A549 (cell line): ENCODE measurements around the gene CPLX1. TPM values are rescaled to one million over a fixed set of nuclear protein-coding genes. Genes with fewer than 3 reads are reported as not detected.

Experiments
- ATAC-seq, 2 experiments: fragments of 200-7000 bp in 1 of 2; fragments of >200 bp in 1 of 2; cut with Nextera tagmentation in 1 of 2; cut with Tn5 transposase in 1 of 2; 3 replicates each; pipeline versions ENCODE4 v1.8.0 to v1.9.1; 2018 to 2020; ENCODE audit warnings: mild to moderate bottlenecking in 1 of 2, moderate library complexity in 1 of 2
- CTCF ChIA-PET: fragments of 300-600 bp; sonication (Branson Sonifier 250); formaldehyde crosslinking; extraction: SDS; loops from one replicate; lab custom pipeline; 2021; ENCODE audit warnings: antibody characterized with exemption, inconsistent platforms; lab: Yijun Ruan, JAX
- POLR2A ChIA-PET: fragments of 350-600 bp; formaldehyde crosslinking; extraction: SDS; loops from one replicate; lab custom pipeline; 2021; ENCODE audit warnings: antibody characterized with exemption, inconsistent platforms; lab: Yijun Ruan, JAX
- DNase-seq, 2 experiments: peaks; one replicate each; pipeline versions ENCODE4 v3.0.0 to v3.0.0-alpha.2; 2011 to 2016; ENCODE audit warnings: low read depth in 1 of 2, low spot score in 1 of 2
- FAIRE-seq: peaks from 2 replicates; lab custom pipeline; 2011; peaks lifted over from hg19 to GRCh38; lab: Jason Lieb, UNC
- H3K27ac ChIP-seq, 2 experiments: fragments of >200 bp; sonication (Bioruptor Twin); formaldehyde crosslinking; 3 replicates each; pipeline ENCODE4 v1.5.1; 2016 to 2017
- H3K4me1 ChIP-seq: fragments of >200 bp; sonication (Bioruptor Twin); formaldehyde crosslinking; 3 replicates; pipeline ENCODE4 v1.6.1; 2016
- H3K4me2 ChIP-seq: fragments of >200 bp; sonication (Bioruptor Twin); formaldehyde crosslinking; 3 replicates; pipeline ENCODE4 v1.6.1; 2016
- H3K4me3 ChIP-seq: fragments of >200 bp; sonication (Bioruptor Twin); formaldehyde crosslinking; 3 replicates; pipeline ENCODE4 v1.5.1; 2016
- H3K9me3 ChIP-seq: fragments of >200 bp; sonication (Bioruptor Twin); formaldehyde crosslinking; 3 replicates; pipeline ENCODE4 v1.6.1; 2016
- BCL3 ChIP-seq: fragments of >200 bp; sonication (Bioruptor Twin); formaldehyde crosslinking; IDR thresholded peaks from 3 replicates; pipeline ENCODE4 v1.6.1; 2016
- CBX8 ChIP-seq: fragments of 200-600 bp; sonication (generic); IDR thresholded peaks from 2 replicates; pipeline ENCODE4 v1.6.1; 2016
- CEBPB ChIP-seq, 2 experiments: fragments of >200 bp in 1 of 2; sonication (Bioruptor Twin) in 1 of 2; formaldehyde crosslinking in 1 of 2; IDR thresholded peaks; 2 replicates each; pipeline ENCODE4 v1.6.1; 2012 to 2016
- EHF ChIP-seq: fragments of 250-450 bp; sonication (Bioruptor Pico); IDR thresholded peaks from 2 replicates; pipeline ENCODE4 v1.5.0; 2020; ENCODE audit warnings: mild to moderate bottlenecking
- EHMT2 ChIP-seq: fragments of 200-600 bp; sonication (generic); IDR thresholded peaks from 2 replicates; pipeline ENCODE4 v1.6.1; 2016; ENCODE audit warnings: antibody characterized with exemption, low read depth, mild to moderate bottlenecking, moderate library complexity
- ELK1 ChIP-seq: fragments of 150-350 bp; IDR thresholded peaks from 2 replicates; pipeline ENCODE4 v1.6.1; 2014; ENCODE audit warnings: low read depth, mild to moderate bottlenecking, low read length
- ESRRA ChIP-seq: fragments of 150-350 bp; IDR thresholded peaks from 2 replicates; pipeline ENCODE4 v1.6.1; 2014; ENCODE audit warnings: mild to moderate bottlenecking, low read length, borderline replicate concordance
- FOSL2 ChIP-seq, 2 experiments: fragments of 450-650 bp in 1 of 2; fragments of >200 bp in 1 of 2; sonication (Bioruptor Twin) in 1 of 2; formaldehyde crosslinking; IDR thresholded peaks; 2 replicates each; pipeline versions ENCODE4 v1.5.0 to v1.6.1; 2016 to 2020; ENCODE audit warnings: mild to moderate bottlenecking in 1 of 2, moderate library complexity in 1 of 2
- HES2 ChIP-seq: fragments of >200 bp; sonication (Bioruptor Twin); formaldehyde crosslinking; IDR thresholded peaks from 2 replicates; pipeline ENCODE4 v1.6.1; 2016
- HMGXB4 ChIP-seq: fragments of 250-450 bp; sonication (Bioruptor Pico); IDR thresholded peaks from 2 replicates; pipeline ENCODE4 v1.5.0; 2021; ENCODE audit warnings: mild to moderate bottlenecking, moderate library complexity, borderline replicate concordance
- HOXB13 ChIP-seq: fragments of 250-450 bp; sonication (Bioruptor Pico); IDR thresholded peaks from 2 replicates; pipeline ENCODE4 v1.5.0; 2020; ENCODE audit warnings: low read depth, mild to moderate bottlenecking, moderate library complexity
- JUN ChIP-seq, 2 experiments: fragments of >200 bp; sonication (Bioruptor Twin); formaldehyde crosslinking; IDR thresholded peaks; 2 replicates in 1 of 2; 3 replicates in 1 of 2; pipeline ENCODE4 v1.6.1; 2016 to 2017
- JUNB ChIP-seq: fragments of >200 bp; sonication (Bioruptor Twin); formaldehyde crosslinking; IDR thresholded peaks from 2 replicates; pipeline ENCODE4 v1.6.1; 2016
- KDM5A ChIP-seq: fragments of 200-600 bp; sonication (generic); IDR thresholded peaks from 2 replicates; pipeline ENCODE4 v1.6.1; 2016; ENCODE audit warnings: antibody characterized with exemption, mild to moderate bottlenecking
- MAFK ChIP-seq: fragments of 450-650 bp; IDR thresholded peaks from 2 replicates; pipeline ENCODE4 v1.6.1; 2014; ENCODE audit not compliant: partially characterized antibody
- MAX ChIP-seq: IDR thresholded peaks from 2 replicates; pipeline ENCODE4 v1.6.1; 2012
- MAZ ChIP-seq: fragments of 150-350 bp; IDR thresholded peaks from 2 replicates; pipeline ENCODE4 v1.6.1; 2014; ENCODE audit warnings: antibody characterized with exemption, low read depth, low read length, borderline replicate concordance
- PBX3 ChIP-seq: IDR thresholded peaks from 2 replicates; pipeline ENCODE4 v1.6.1; 2012
- PHF8 ChIP-seq: fragments of 200-600 bp; sonication (generic); IDR thresholded peaks from 2 replicates; pipeline ENCODE4 v1.6.1; 2016; ENCODE audit warnings: low read depth, mild to moderate bottlenecking, antibody characterized with exemption, moderate library complexity, borderline replicate concordance
- POLR2A ChIP-seq: IDR thresholded peaks from 2 replicates; pipeline ENCODE4 v1.6.1; 2012; ENCODE audit warnings: mild to moderate bottlenecking, low read length
- RAD21 ChIP-seq, 2 experiments: fragments of >200 bp in 1 of 2; sonication (Bioruptor Twin) in 1 of 2; formaldehyde crosslinking in 1 of 2; IDR thresholded peaks in 1 of 2; conservative IDR thresholded peaks in 1 of 2; 2 replicates in 1 of 2; 3 replicates in 1 of 2; pipeline ENCODE4 v1.6.1; 2012 to 2018; ENCODE audit warnings: inconsistent platforms in 1 of 2
- RNF2 ChIP-seq: fragments of 200-600 bp; sonication (generic); IDR thresholded peaks from 2 replicates; pipeline ENCODE4 v1.6.1; 2016; ENCODE audit warnings: low read depth, mild to moderate bottlenecking, antibody characterized with exemption, moderate library complexity, borderline replicate concordance
- TFCP2L1 ChIP-seq: fragments of 250-450 bp; sonication (Bioruptor Pico); IDR thresholded peaks from 2 replicates; pipeline ENCODE4 v1.5.0; 2021; ENCODE audit warnings: mild to moderate bottlenecking
- ZC3H11A ChIP-seq: fragments of 450-650 bp; IDR thresholded peaks from 2 replicates; pipeline ENCODE4 v1.6.1; 2014; ENCODE audit warnings: antibody characterized with exemption, mild to moderate bottlenecking
- ZFP36 ChIP-seq: fragments of 450-650 bp; IDR thresholded peaks from 2 replicates; pipeline ENCODE4 v1.6.1; 2014; ENCODE audit warnings: borderline replicate concordance; ENCODE audit not compliant: partially characterized antibody
- ZNF302 ChIP-seq: fragments of 250-450 bp; sonication (Bioruptor Pico); IDR thresholded peaks from 2 replicates; pipeline ENCODE4 v1.9.0; 2021; ENCODE audit warnings: inconsistent platforms, mild to moderate bottlenecking, moderate library complexity
- WGBS: methylation state at CpG from one replicate; pipeline ENCODE4 v1.1.6; 2017; ENCODE audit errors: missing lambda C conversion rate; 5-methylcytosine and 5-hydroxymethylcytosine counted together
- polyA plus RNA-seq, 4 experiments: library from polyadenylated mRNA; depleted of rRNA in 3 of 4; stranded (reverse); fragments of >200 nt; fragmentation: RNase III in 1 of 4; extraction: RNeasy Plus Mini Kit Qiagen cat#74134 plus additional on column Dnase treatment in 1 of 4; gene quantifications; 2 replicates in 3 of 4; 3 replicates in 1 of 4; pipeline ENCODE4 v1.2.3, GENCODE V29; 2011 to 2017

Gene CPLX1
- polyA plus RNA-seq, 2 of the 4 experiments (the other 2 are of a cell fraction) = 0.19 to 0.57 TPM

- no peaks in the 10 kb centered on the region for H3K4me1 ChIP-seq
- FAIRE-seq (no peak), ATAC-seq (no peak), DNase-seq (no peak)
- CTCF ChIA-PET = interaction anchor here (0.6 to 1.0 kb wide), 3 partner anchors 11 to 524 kb away, joined by 3 to 6 read pairs (median 3); no protein-coding TSS in a partner anchor
- no peak overlapping the region for H3K27ac ChIP-seq
- H3K4me3 ChIP-seq = no peak overlapping the region
- 76% methylated on average over 3 of the region's 23 CpGs for WGBS
- TF ChIP-seq ZC3H11A (no peak), POLR2A (no peak), JUN (IDR thresholded peaks at IDR 0.05) (no peak), JUNB (no peak), CEBPB (IDR thresholded peaks at IDR 0.05) (no peak), ZNF302 (CRISPR knock-in tag) (no peak), TFCP2L1 (no peak), CBX8 (no peak), MAZ (no peak), RAD21 (conservative IDR thresholded peaks at IDR 0.05 in 1 of 2, IDR thresholded peaks at IDR 0.05 in 1 of 2) (no peak), RNF2 (no peak), HES2 (no peak), HOXB13 (no peak), ELK1 (no peak), KDM5A (no peak), HMGXB4 (no peak)
- no peaks in the 10 kb centered on the region for H3K9me3 ChIP-seq
- POLR2A ChIA-PET = no interaction called here
- H3K4me2 ChIP-seq = no peak overlapping the region
Observed at GRCh38 chr4:830601-831482, 4.9 kb upstream of the CPLX1 start.

GRCh38 chr4:829761-830600 lies 4.1 kb upstream of the CPLX1 start:
- TF ChIP-seq EHMT2 = no peak
- TF ChIP-seq PBX3 = no peak
- TF ChIP-seq ZFP36 = no peak
- no peak for TF ChIP-seq BCL3
- no peak for TF ChIP-seq CEBPB (IDR thresholded peaks at IDR 0.05)
- no peak for TF ChIP-seq MAFK
- TF ChIP-seq FOSL2 (IDR thresholded peaks at IDR 0.05) = no peak
- TF ChIP-seq FOSL2 (CRISPR knock-in tag; IDR thresholded peaks at IDR 0.05) = no peak
- no peak for TF ChIP-seq MAX
- no peak for TF ChIP-seq EHF (CRISPR knock-in tag)
- no peak for TF ChIP-seq HOXB13
- no peak for TF ChIP-seq ESRRA
- TF ChIP-seq HMGXB4 = no peak
- TF ChIP-seq PHF8 = no peak
- TF ChIP-seq ZC3H11A = no peak
- TF ChIP-seq RAD21 (conservative IDR thresholded peaks at IDR 0.05 in 1 of 2, IDR thresholded peaks at IDR 0.05 in 1 of 2) = no peak
- TF ChIP-seq TFCP2L1 = no peak
- ChIA-PET CTCF (interaction anchor here (0.6 to 1.0 kb wide), 3 partner anchors 10 to 525 kb away, joined by 3 to 6 read pairs (median 3); no protein-coding TSS in a partner anchor), POLR2A (no interaction called here)
- no peak for ATAC-seq
- Histone ChIP-seq H3K4me1 (peaks cover 4% of the 10 kb centered on the region; the same call in 1 of the 3 replicates), H3K4me2 (no peak overlapping the region), H3K4me3 (no peak overlapping the region), H3K9me3 (no peaks in the 10 kb centered on the region), H3K27ac (no peak overlapping the region)
- WGBS = 69% methylated on average over 8 of the region's 26 CpGs
- no peak for DNase-seq
- FAIRE-seq = no peak
